T47D (cell line): Measurements from ENCODE around the gene BCL2L2.
A peak's percentile ranks its signal among the peaks of the same experiment; 100 is the strongest.
"Not testable (repeated sequence)": the region's sequence is repeated elsewhere in the genome, so short reads cannot be mapped to it uniquely, and the experiment has no call there.

ENCODE experiments used
- DNase-seq, 2 experiments: peaks; one replicate each; pipeline versions ENCODE4 v3.0.0 to v3.0.0-alpha.2; 2011 to 2012; ENCODE audit warnings: low read depth in 1 of 2, low spot score in 1 of 2
- JUND ChIP-seq: IDR thresholded peaks from 2 replicates; pipeline ENCODE4 v1.6.1; 2012; ENCODE audit warnings: low read depth
- in situ Hi-C: cut with HindIII; loops from 2 replicates; pipeline ENCODE4 v1.10.0; 2016; ENCODE audit warnings: low sequenced_read_pairs, low pct_unique_long_range_greater_than_20kb

The BCL2L2 gene

DNA sequence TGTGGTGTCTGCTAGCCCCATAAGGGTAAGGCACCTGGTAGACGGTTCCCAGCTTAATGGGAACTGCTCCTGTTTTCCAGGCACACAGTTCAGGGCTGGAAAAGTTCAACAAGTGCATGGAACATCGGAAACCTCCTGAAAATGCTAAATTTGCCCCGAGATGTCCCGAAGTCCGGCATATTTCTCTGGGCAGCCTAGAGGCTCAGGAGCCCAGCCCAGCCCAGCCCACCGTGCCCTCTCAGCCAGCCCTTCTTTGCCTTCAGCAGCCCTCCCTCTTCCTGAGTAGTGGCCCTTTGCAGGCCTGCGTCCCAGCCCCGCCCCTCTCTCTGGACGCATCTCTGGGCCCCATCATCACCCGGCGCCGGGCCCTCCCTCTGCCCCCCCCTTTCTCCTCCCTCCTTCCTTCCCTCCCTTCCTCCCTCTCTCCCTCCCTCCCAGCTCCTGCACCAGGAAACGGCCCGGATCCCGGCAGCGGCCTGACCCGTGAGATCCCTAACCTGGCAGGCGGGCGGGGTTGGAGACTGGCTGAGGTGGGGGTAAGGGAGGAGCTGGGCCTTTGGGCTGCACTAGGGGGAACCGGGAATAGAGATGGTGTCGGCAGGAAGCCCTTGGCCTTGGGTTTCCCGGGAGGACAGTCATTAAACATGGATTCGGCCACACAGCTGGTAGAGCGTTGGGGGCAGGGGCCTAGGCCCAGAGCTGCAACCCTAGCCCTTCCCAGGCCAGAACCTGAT lies at the start of gene BCL2L2:
Gene BCL2L2 (plus strand): TSS at position 422 of the 734 bp plus-strand sequence. CDS start 935 bp downstream, outside the sequence.
- TF ChIP-seq JUND, result no peak
- in situ Hi-C loops, result no loop called here
- DNase-seq, result peak; percentile 21 to 89

- in situ Hi-C loops, result no loop called here
- TF ChIP-seq JUND, result no peak
These were observed 48.4 kb upstream of the BCL2L2 start for GRCh38 chr14:23258256-23258655.

GRCh38 chr14:23259426-23259825 lies 47.2 kb upstream of the BCL2L2 start:
- no peak for DNase-seq
- in situ Hi-C loops, result no loop called here
- no peak for TF ChIP-seq JUND

More at GRCh38 chr14:23258256-23258655, 48.4 kb upstream of the BCL2L2 start:
- DNase-seq, result no peak

DNA sequence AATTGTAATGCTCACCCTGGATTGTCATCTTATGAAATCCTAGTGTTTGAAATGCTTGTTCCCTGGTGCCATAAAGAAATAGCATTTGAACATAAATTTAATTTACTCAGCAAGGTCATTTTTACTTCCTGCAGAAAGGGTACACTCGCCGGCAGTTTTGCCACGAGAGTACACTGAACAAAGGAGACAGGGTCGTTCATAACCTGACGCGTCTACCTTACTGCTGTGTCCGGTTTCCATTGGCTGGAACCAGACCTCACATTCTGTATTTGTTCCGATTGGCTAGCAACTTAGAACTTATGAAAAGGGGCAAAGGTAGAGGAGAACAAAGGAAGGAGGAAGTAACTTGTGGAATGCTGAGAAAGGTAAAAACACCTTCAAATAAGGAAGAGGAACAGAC lies 45.8 kb upstream of the BCL2L2 start:
- in situ Hi-C loops, result not testable (repeated sequence)
- peak in 1 of 2 experiments; percentile 28 for DNase-seq

GRCh38 chr14:23269193-23269592 lies 37.4 kb upstream of the BCL2L2 start:
- TF ChIP-seq JUND, result no peak
- no peak for DNase-seq
- in situ Hi-C loops, result no loop called here

GRCh38 chr14:23275412-23275811 lies 31.2 kb upstream of the BCL2L2 start:
- in situ Hi-C loops, result no loop called here
- no peak for DNase-seq
- TF ChIP-seq JUND, result no peak

GRCh38 chr14:23277189-23277588 lies 29.4 kb upstream of the BCL2L2 start:
- no peak for TF ChIP-seq JUND
- DNase-seq, result no peak
- in situ Hi-C loops, result no loop called here

DNA sequence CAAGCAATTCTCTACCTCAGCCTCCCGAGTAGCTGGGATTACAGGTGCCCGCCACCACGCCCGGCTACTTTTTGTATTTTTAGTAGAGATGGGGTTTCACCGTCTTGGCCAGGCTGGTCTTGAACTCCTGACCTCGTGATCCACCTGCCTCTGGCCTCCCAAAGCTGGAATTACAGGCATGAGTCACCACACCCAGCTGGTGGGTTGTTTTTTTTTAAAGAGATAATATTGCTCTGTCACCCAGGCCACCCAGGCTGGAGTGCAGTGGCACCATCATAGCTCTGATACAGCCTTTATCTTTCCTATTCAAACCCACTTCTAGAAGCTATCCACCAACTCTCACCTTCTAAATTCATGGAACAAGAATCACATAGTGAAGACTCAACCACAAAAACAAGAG lies 28.7 kb upstream of the BCL2L2 start:
- DNase-seq, in situ Hi-C loops: not testable (repeated sequence)

- TF ChIP-seq JUND, result no peak
- DNase-seq, result no peak
- in situ Hi-C loops, result no loop called here
These were observed 25.4 kb upstream of the BCL2L2 start for GRCh38 chr14:23281247-23281646.

DNA sequence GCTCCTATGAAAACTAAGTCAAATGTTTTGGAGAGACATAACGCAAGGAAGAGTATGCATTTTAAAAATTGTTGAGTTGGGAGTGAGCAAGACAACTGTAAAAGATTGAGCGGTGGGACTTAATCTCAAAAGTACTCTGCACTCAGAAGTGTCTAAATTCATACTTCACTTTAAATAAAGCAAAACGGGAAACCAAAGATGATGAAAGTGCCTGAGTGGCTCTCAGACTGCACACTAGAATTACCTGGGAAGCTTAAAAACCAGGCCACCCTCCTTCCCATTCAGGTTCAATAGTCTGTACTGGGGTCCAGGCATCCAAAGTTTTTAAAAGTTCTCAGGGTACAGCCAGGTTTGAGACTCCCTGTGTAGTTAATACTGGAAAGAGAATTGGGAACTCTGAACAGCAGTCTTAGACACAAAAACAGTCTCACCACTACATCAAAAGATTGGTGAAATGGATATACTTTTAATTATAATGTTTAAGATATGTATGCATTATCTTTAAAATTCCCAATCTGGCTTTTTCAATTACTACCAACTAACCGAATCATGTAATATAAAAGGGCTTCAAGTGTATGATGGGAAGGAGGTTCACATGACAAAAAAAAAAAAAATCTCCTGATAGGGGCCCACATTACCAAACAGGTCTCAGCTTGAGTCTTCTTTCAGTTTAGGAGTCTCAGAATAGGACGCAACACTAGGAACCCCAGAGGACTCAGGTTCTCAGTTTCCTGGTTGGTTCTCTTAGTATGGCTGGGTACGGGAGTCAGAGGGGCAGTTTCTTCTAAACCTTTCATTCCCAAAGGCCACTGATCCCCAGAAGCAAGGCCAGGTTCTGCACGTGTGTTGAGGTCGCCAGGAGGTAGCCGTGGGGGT lies 21.7 kb upstream of the BCL2L2 start:
- in situ Hi-C loops, result no loop called here
- DNase-seq, result no peak
- TF ChIP-seq JUND, result no peak

GRCh38 chr14:23285530-23286019 lies 21.1 kb upstream of the BCL2L2 start:
- TF ChIP-seq JUND, result no peak
- no peak for DNase-seq
- in situ Hi-C loops, result no loop called here

DNA sequence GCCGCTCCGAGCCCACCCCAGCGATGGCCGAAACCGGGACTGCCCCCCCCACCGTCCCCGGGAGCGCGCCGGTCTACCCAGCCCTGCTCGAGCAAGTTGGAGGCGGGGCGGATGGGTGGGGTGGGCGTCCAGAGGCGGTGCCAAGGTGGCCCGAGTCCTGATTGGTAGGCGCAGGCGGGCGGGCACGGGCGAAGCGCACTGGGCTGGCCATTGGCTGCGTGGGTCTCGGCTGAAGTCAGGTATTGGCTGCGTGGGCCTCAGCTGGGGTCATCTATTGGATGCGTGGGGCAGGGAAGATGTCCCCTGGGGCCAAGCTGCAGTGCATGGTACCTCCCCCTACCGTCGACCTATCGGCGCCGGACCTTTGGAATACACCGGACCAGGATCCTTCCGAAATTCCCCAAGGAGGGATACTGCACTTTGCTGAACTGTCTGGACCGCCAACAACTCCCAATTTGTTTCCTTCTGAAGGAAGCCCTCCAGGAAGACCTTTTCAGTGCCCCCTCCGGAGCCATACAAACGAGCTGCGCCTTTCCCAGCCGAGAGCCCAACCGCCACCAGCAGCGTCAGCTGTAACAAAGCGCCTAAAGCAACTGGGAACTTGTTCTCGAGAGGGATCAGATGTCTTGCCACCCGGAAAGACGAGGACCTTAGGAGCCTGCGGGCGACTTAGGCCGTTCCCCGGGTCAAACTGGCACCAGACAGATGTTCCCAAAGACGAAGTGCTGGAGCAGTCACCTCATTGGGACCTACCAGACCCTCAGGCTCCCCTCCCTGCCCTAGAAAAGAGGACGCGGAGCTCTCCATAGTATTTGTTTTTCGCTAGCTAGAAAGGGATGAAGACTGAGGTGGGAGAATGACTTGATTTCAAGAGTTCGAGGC lies 20.4 kb upstream of the BCL2L2 start, which contains the start of gene HOMEZ:
Gene HOMEZ (minus strand): TSS at position 113 of the 882 bp plus-strand sequence. CDS start 180 bp downstream, outside the sequence.
- in situ Hi-C loops, result no loop called here
- no peak for TF ChIP-seq JUND
- DNase-seq, result peak; percentile 87 to 97
